ENCODE results near the gene ELF4.

ELF4 gene

GRCh38 chrX:130111220-130112154 is 1.2 kb upstream of the ELF4 start:
- no peak for DNase-seq

GRCh38 chrX:130109429-130110378 is 593 bp downstream of the ELF4 start:
- DNase-seq: no peak

DNA sequence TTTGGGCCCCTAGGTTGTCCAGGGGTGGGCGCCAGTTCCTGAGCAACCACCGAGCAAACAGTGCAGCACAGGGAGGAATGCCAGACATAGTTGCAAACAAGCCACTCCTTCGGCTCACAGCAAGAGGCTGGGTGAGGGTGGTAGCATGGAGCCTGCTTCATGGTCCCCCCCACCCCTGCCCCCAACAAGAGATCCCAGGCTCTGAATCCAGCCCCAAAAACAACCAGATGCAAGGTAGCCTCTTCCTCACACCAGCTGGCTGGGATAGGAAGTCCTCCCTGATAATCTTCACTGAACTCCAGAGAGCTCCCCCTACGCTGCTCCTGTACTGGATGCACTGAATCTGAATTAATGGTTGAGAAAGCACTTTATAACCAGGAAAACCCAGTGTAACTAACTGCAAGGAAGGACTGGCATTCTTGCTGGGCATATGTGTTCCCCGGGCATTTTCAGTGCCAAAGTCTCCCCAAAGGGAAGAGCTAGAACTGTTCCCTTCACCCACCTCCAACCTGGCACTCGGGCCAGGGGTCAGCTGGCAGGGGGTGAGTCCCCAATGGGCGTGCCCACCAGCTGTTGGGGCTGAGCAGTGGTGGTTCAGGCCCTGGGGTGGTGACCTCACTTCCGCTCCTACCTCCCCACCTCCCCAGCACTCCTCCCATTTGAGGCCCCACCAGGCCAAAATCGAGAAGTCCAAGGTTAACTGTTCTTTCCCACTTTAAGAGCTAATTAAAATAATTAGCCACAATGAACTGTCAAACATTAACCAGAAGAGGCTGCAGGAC is 1.5 kb downstream of the ELF4 start:
- DNase-seq: peak; percentile 28

DNA sequence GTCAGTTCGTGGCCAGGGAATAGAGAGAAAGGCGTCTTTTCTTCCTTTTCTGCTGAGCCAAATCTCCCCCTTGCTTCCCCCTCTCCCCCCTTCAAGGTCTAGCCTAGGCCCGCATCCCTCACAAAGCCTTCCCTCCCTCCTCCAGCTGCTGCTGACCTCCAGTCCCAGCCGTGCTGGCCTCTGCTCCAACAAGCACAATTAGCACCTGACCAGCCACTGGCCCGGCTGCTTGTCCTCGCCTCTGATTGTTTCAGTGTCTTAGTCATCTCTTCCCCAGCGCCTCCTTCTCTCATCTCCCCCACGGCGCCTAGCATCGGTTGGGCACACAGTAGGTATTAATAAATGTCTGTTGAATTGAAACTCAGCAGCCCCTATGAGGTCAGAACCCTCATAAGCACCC is 4.2 kb downstream of the ELF4 start:
- no peak for DNase-seq

DNA sequence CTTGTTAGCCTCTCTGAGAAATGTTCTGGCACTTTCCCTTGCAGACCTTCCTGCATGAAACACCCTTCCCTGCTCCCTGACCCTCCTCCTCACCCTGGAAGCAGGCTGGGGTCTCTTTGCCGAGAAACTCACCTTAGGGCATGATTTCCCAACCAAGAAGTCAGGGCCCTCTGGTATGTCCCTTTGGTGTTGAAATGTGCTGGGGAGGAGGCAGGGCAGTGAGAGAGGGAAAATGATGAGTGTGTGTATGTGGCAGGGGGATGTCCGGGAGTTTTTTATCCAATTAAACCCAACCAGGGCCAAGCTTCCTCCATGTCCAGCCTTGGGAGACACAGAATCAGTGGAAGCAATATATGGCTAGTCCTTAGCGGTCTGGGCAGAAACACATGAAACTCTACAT is 5.1 kb downstream of the ELF4 start:
- no peak for DNase-seq

GRCh38 chrX:130103605-130104004 is 6.7 kb downstream of the ELF4 start:
- no peak for DNase-seq

DNA sequence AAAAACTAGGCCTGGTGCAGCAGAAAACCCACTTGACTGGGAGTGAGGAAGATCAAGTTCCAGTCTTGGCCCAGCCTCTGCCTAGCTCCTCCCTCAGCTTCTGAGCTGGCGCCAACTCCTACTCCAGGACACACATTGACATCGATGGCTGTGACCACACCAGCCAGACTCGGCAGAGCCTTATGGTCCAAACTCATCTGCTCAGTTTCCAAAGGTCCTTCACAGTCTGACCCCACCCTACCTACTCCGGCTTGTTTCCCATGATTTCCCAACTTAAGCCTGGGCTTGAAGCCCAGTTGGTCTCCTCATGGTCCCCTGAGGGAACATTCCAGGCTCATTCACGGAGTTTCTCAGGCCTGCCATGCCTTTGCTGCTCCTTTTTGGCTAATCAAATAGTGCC is 10.1 kb downstream of the ELF4 start:
- no peak for DNase-seq

GRCh38 chrX:130098210-130098552 is 12.1 kb downstream of the ELF4 start:
- DNase-seq: no peak

- peak; percentile 61 for DNase-seq
These were observed 12.6 kb downstream of the ELF4 start for GRCh38 chrX:130097507-130098209.

DNA sequence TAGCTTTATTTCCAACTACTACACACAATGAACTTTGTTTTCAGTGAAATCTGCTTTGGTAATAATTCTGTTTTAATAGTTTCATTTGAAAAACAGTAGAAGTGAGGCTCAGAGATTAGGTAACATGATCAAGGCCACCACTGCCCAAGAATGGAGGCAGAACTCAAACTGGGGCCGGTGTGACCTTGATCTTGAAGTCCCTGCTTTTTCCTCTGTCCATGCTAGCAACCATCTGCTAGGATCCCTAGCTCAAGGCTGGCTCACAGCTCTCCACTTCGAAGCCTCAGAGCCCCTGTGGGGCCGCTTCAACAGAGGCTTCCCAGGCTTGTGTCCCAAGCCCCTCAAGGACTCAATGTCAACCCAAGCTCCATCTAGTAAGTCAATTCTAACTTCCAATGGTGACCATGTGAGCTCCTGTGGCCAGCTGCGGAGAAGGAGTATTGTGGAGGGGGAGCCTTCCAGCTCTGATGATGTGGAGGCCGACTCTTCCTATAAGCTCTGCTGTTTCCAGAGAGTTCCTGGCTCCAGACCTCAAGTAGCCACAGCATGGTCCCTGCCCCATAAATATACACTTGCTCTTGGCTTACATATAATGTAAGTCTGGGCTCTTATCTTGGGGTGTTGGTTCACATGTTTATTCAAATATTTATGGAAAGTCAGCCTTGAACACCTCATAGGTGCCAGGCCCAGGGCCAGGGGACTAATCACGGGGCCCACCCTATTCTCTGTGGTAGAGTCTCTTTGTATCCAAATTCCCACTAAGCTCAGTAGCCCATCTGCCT is 14.9 kb downstream of the ELF4 start:
- DNase-seq: no peak

- no peak for DNase-seq
These were observed 15.6 kb downstream of the ELF4 start for GRCh38 chrX:130094696-130095095.

GRCh38 chrX:130093271-130093670 is 17.0 kb downstream of the ELF4 start:
- DNase-seq: no peak

DNA sequence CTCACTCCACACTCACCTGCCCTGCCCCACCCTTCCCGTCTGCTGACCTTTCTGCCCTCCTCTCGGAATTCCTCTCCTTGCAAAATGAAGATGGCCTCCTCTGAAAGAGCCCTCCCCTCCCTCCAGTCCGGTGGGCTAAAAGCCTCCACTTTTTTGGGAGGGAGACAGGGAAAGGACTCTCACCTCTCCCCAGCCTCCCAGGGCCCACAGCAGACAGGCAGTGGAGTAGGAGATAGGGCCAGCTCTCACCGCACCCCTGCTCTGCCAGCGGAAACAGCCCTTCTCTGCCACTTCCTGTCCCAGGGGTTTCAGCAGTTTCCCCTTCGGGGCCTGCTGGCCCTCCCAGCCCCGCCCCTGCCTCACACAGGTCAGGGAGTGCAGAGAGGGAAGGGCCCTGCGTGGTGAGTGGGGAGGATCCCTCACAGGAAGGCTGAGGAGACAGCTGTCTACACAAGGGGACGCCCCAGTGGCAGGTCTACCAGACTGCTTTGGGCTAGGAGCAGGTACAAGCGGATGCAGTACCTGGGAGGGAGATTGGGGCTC is 18.2 kb downstream of the ELF4 start:
- peak; percentile 92 for DNase-seq

GRCh38 chrX:130090364-130090763 is 19.9 kb downstream of the ELF4 start:
- DNase-seq: no peak

GRCh38 chrX:130086447-130087206 is 23.7 kb downstream of the ELF4 start:
- DNase-seq: peak; percentile 77

GRCh38 chrX:130085551-130086446 is 24.5 kb downstream of the ELF4 start:
- no peak for DNase-seq

- DNase-seq: no peak
These were observed 25.6 kb downstream of the ELF4 start for GRCh38 chrX:130084631-130085237.

DNA sequence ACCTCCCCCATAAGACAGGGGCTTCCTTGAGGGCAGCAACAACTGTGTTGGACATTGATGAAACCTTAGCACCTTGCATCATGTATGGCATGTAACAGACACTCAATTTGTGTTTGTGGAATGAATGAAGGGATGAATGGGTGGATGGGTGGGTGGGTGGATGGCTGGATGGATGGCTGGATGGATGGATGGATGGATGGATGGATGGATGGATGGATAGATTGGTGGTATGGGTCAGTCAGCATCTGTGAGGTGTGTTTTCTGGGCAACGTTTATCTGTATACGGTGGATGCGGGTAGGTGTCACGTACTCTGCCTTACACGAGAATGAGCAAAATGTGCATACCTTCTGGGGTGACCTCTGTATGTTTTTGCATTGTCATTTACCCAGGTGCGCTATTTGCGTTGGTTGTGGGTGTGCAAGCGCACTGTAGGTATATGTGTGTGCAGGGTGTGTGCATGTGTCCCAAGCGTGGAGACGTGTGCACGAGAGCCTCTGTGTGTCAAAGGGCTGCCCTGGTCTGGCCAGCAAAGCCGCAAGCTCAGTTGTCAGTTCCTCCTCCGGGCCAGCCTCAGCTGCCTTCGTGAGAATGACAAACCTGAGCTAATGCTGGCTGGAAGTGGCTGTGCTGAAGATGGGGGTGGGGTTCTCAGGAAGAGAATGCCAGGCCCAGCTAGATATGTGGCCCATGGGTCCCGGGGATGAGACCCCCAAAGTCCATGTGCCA is 26.5 kb downstream of the ELF4 start:
- DNase-seq: no peak

Measured in central memory CD4-positive, alpha-beta T cell (primary cell).